K562 (cell line): Measurements from ENCODE around the gene CHRNB4. TPM values are rescaled to one million over a fixed set of nuclear protein-coding genes. Genes with fewer than 3 reads are reported as not detected.

Experiments used
- ATAC-seq: fragments of 200-7000 bp; cut with Tn5 transposase; 3 replicates; pipeline ENCODE4 v1.9.1; 2020; ENCODE audit warnings: moderate library complexity
- BruUV-seq: library from RNA; stranded (reverse); fragments of 400-500 nt; replicated peaks from 2 replicates; lab custom pipeline; 2021; lab: Mats Ljungman, UMichigan
- CTCF ChIA-PET: fragments of 300-600 bp; formaldehyde crosslinking; extraction: SDS; loops from one replicate; lab custom pipeline; 2021; ENCODE audit warnings: low intra/inter-chr PET ratio; lab: Yijun Ruan, JAX
- POLR2A ChIA-PET: fragments of 300-600, 350-650 bp; sonication (Branson Sonifier 250); formaldehyde crosslinking; extraction: SDS; loops from one replicate; lab custom pipeline; 2021; ENCODE audit warnings: antibody characterized with exemption, inconsistent platforms; lab: Yijun Ruan, JAX
- DNase-seq, 4 experiments: peaks; one replicate each; pipeline versions ENCODE4 v3.0.0 to v3.0.0-alpha.2; 2011 to 2018; ENCODE audit warnings: low spot score in 3 of 4, mixed read lengths in 3 of 4; ENCODE audit errors: extremely low read depth in 1 of 4
- FAIRE-seq: peaks from 2 replicates; lab custom pipeline; 2011; peaks lifted over from hg19 to GRCh38; lab: Jason Lieb, UNC
- H2AFZ ChIP-seq: 2 replicates; pipeline ENCODE4 v1.6.0; 2011; ENCODE audit warnings: low read depth, low read length, control low read depth, inconsistent platforms
- H3K27ac ChIP-seq: fragments of 200-600 bp; 3 replicates; pipeline ENCODE4 v1.8.0; 2011; ENCODE audit warnings: low read depth, mild to moderate bottlenecking, control low read depth, inconsistent platforms, low read length, moderate library complexity, mixed read lengths; ENCODE audit errors: extremely low read depth
- H3K27me3 ChIP-seq, 2 experiments: fragments of 300-600 bp in 1 of 2; 2 replicates in 1 of 2; 3 replicates in 1 of 2; pipeline versions ENCODE4 v1.6.0 to v1.8.0; 2011; ENCODE audit warnings: inconsistent platforms in 2 of 2, low read length in 2 of 2, mild to moderate bottlenecking in 1 of 2, mixed read lengths in 1 of 2, moderate library complexity in 1 of 2; ENCODE audit not compliant: control insufficient read depth in 2 of 2, insufficient read depth in 2 of 2
- H3K36me3 ChIP-seq: fragments of 300-600 bp; 3 replicates; pipeline ENCODE4 v1.8.0; 2011; ENCODE audit warnings: mild to moderate bottlenecking, low read length, inconsistent platforms; ENCODE audit not compliant: control insufficient read depth, insufficient read depth
- H3K4me1 ChIP-seq, 2 experiments: fragments of 200-600 bp in 1 of 2; replicated peaks in 1 of 2; 2 replicates in 1 of 2; 3 replicates in 1 of 2; pipeline versions ENCODE4 v1.5.1 to v1.8.0; 2011; ENCODE audit warnings: inconsistent platforms in 2 of 2, low read length in 2 of 2, mild to moderate bottlenecking in 1 of 2, mixed read lengths in 1 of 2, moderate library complexity in 1 of 2; ENCODE audit not compliant: control insufficient read depth in 2 of 2, insufficient read depth in 2 of 2
- H3K4me2 ChIP-seq: 2 replicates; pipeline ENCODE4 v1.6.1; 2011; ENCODE audit warnings: low read length, control low read depth, inconsistent platforms, mixed read lengths; ENCODE audit not compliant: insufficient read depth
- H3K4me3 ChIP-seq: fragments of 200-600 bp; sonication (generic), shearing (Covaris generic); 2 replicates; pipeline ENCODE4 v1.5.1; 2016; ENCODE audit warnings: control low read depth, inconsistent platforms
- H3K79me2 ChIP-seq: fragments of 200-600 bp; 3 replicates; pipeline ENCODE4 v1.8.0; 2011; ENCODE audit warnings: low read length, inconsistent platforms; ENCODE audit not compliant: control insufficient read depth, insufficient read depth
- H3K9ac ChIP-seq, 2 experiments: 2 replicates each; pipeline versions ENCODE4 v1.6.0 to v1.6.1; 2011; ENCODE audit warnings: low read depth in 2 of 2, low read length in 2 of 2, control low read depth in 1 of 2, inconsistent platforms in 1 of 2, mild to moderate bottlenecking in 1 of 2, mixed read lengths in 1 of 2; ENCODE audit not compliant: insufficient read depth in 1 of 2
- H3K9me1 ChIP-seq: one replicate; pipeline ENCODE4 v1.6.0; 2011; ENCODE audit warnings: inconsistent platforms, mild to moderate bottlenecking, low read length, moderate library complexity; ENCODE audit not compliant: control insufficient read depth, insufficient read depth
- H3K9me3 ChIP-seq: replicated peaks from 2 replicates; pipeline ENCODE4 v1.5.1; 2011; ENCODE audit warnings: low read depth, low read length, inconsistent platforms; ENCODE audit not compliant: control insufficient read depth, insufficient read depth
- H4K20me1 ChIP-seq: replicated peaks from 2 replicates; pipeline ENCODE4 v1.6.1; 2011; ENCODE audit warnings: low read length, inconsistent platforms, mixed read lengths; ENCODE audit not compliant: control insufficient read depth, insufficient read depth
- CBX1 ChIP-seq: sonication (generic); IDR thresholded peaks from 2 replicates; pipeline ENCODE4 v1.6.1; 2016; ENCODE audit warnings: antibody characterized with exemption, low read depth, mild to moderate bottlenecking
- HDAC8 ChIP-seq: fragments of 450-650 bp; IDR thresholded peaks from 2 replicates; pipeline ENCODE4 v1.6.1; 2016; ENCODE audit warnings: mild to moderate bottlenecking, missing genetic modification characterization, moderate library complexity, missing compliant biosample characterization
- HEY1 ChIP-seq: fragments of 250-450 bp; sonication (Bioruptor Pico); IDR thresholded peaks from 2 replicates; pipeline ENCODE4 v1.5.0; 2020; ENCODE audit warnings: mild to moderate bottlenecking, moderate library complexity, borderline replicate concordance
- POLR2AphosphoS5 ChIP-seq: IDR thresholded peaks from 2 replicates; pipeline ENCODE4 v1.6.1; 2011; ENCODE audit warnings: mild to moderate bottlenecking, low read depth, low read length, moderate library complexity; ENCODE audit not compliant: control insufficient read depth, insufficient read depth
- ZBTB8A ChIP-seq: fragments of 450-650 bp; IDR thresholded peaks from 2 replicates; pipeline ENCODE4 v1.6.1; 2018; ENCODE audit warnings: mild to moderate bottlenecking, moderate library complexity; ENCODE audit not compliant: partially characterized antibody
- ZNF77 ChIP-seq: fragments of 250-450 bp; sonication (Bioruptor Pico); IDR thresholded peaks from 2 replicates; pipeline ENCODE4 v1.5.0; 2020
- WGBS: fragments of 100-300 bp; shearing (Covaris generic); methylation state at CpG from one replicate; pipeline ENCODE4 v1.1.6; 2016; ENCODE audit warnings: low coverage, mixed read lengths; ENCODE audit not compliant: insufficient coverage; ENCODE audit errors: missing lambda C conversion rate; 5-methylcytosine and 5-hydroxymethylcytosine counted together
- in situ Hi-C: fragments of 300-500 bp; cut with MboI; formaldehyde crosslinking; loops from 4 replicates; pipeline ENCODE4 v1.15.0; 2018; ENCODE audit warnings: inconsistent platforms, mixed read lengths
- intact Hi-C: fragments of 100-400 bp; cut with micrococcal nuclease; formaldehyde crosslinking; loops from 2 replicates; pipeline ENCODE4 v1.14.2; 2022
- polyA plus RNA-seq, 8 experiments: library from polyadenylated mRNA; depleted of rRNA in 4 of 8; stranded (reverse) in 5 of 8; unstranded in 3 of 8; fragments of >200 nt; fragmentation: Nextera tagmentation in 2 of 8; fragmentation: Illumina TruSeq in 1 of 8; extraction: Ambion mirVana in 2 of 8; extraction: Trizol in 1 of 8; gene quantifications; 2 replicates each; pipeline versions ENCODE4 v1.2.1 to v1.2.3, GENCODE V29; 2011 to 2014; ENCODE audit warnings: inconsistent platforms in 1 of 8, missing spikeins in 1 of 8
- total RNA-seq, 7 experiments: library from RNA; depleted of rRNA in 6 of 7; stranded (reverse); fragments of >200 nt in 6 of 7; fragmentation: Illumina TruSeq in 2 of 7; extraction: Trizol in 2 of 7; gene quantifications; 2 replicates each; pipeline versions ENCODE4 v1.2.1 to v1.2.3, GENCODE V29; 2011 to 2021; ENCODE audit warnings: low replicate concordance in 1 of 7
- TF ChIP-seq, protein P1 (sequence below): sonication (generic); formaldehyde crosslinking; IDR thresholded peaks from 2 replicates; pipeline ENCODE4 v1.8.1; 2023; ENCODE audit warnings: mild to moderate bottlenecking, missing genetic modification reagents
- TF ChIP-seq, protein P2 (sequence below): fragments of 250-450 bp; sonication (Bioruptor Pico); IDR thresholded peaks from 2 replicates; pipeline ENCODE4 v1.5.0; 2021; ENCODE audit warnings: mild to moderate bottlenecking, borderline replicate concordance

The CHRNB4 gene
- total and polyA plus RNA-seq, 9 of the 15 experiments (the other 6 are each of a cell fraction or from before 2014, with no cell fraction given) = 0.08 to 0.18 TPM; not detected in 7

DNA sequence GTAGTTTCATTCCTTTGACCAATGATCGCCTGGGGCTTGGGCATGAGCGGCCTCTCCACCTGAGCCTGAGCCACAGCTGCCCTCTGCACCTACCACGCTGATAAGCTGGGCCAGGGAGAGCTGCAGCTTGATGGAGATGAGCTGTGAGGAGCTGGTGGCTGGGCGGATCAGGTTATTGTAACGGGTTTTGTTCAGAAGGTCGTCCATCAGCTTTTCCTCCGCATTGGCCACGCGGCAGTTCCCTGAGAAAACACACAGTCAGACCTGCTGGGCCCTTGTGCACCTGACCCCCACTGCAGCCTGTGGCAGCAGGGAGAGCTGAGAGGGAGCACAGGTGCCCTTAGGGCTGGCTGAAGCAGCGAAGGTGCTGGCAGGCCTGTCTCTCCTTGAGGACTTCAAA, 5.7 kb downstream of the CHRNB4 start (continued):
- TF ChIP-seq, protein P1, sequence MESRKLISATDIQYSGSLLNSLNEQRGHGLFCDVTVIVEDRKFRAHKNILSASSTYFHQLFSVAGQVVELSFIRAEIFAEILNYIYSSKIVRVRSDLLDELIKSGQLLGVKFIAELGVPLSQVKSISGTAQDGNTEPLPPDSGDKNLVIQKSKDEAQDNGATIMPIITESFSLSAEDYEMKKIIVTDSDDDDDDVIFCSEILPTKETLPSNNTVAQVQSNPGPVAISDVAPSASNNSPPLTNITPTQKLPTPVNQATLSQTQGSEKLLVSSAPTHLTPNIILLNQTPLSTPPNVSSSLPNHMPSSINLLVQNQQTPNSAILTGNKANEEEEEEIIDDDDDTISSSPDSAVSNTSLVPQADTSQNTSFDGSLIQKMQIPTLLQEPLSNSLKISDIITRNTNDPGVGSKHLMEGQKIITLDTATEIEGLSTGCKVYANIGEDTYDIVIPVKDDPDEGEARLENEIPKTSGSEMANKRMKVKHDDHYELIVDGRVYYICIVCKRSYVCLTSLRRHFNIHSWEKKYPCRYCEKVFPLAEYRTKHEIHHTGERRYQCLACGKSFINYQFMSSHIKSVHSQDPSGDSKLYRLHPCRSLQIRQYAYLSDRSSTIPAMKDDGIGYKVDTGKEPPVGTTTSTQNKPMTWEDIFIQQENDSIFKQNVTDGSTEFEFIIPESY = no peak

- POLR2A ChIA-PET = interaction anchor here (0.6 to 0.7 kb wide), 2 partner anchors 229 to 252 kb away, joined by 3 to 5 read pairs; no protein-coding TSS in a partner anchor
- H3K4me1 ChIP-seq = no peaks in the 10 kb centered on the region
- H3K4me2 ChIP-seq = no peak overlapping the region
- TF ChIP-seq, protein P2, sequence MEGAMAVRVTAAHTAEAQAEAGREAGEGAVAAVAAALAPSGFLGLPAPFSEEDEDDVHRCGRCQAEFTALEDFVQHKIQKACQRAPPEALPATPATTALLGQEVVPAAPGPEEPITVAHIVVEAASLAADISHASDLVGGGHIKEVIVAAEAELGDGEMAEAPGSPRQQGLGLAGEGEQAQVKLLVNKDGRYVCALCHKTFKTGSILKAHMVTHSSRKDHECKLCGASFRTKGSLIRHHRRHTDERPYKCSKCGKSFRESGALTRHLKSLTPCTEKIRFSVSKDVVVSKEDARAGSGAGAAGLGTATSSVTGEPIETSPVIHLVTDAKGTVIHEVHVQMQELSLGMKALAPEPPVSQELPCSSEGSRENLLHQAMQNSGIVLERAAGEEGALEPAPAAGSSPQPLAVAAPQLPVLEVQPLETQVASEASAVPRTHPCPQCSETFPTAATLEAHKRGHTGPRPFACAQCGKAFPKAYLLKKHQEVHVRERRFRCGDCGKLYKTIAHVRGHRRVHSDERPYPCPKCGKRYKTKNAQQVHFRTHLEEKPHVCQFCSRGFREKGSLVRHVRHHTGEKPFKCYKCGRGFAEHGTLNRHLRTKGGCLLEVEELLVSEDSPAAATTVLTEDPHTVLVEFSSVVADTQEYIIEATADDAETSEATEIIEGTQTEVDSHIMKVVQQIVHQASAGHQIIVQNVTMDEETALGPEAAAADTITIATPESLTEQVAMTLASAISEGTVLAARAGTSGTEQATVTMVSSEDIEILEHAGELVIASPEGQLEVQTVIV (CRISPR knock-in tag) = no peak
- TF ChIP-seq ZBTB8A (no peak), ZNF77 (no peak), POLR2AphosphoS5 (no peak), HDAC8 (tag) (no peak), CBX1 (no peak), HEY1 (CRISPR knock-in tag) (no peak)
- no peak for ATAC-seq
- H3K9ac ChIP-seq = no peak overlapping the region
- no peaks in the 10 kb centered on the region for H3K36me3 ChIP-seq
- BruUV-seq = no TSS peak
- WGBS = under 1% methylated on average over 12 of the region's 12 CpGs
- in situ Hi-C loops (no loop called here), intact Hi-C loops (loop anchor here (5.0 kb wide), 1 partner anchor 118 kb away; no protein-coding TSS in a partner anchor)
- no peaks in the 10 kb centered on the region for H3K9me3 ChIP-seq
- FAIRE-seq = no peak
- peaks cover 15 to 34% of the 10 kb centered on the region in 2 experiments; a peak in 4 of 5 replicates for H3K27me3 ChIP-seq
- CTCF ChIA-PET = no interaction called here
- H2AFZ ChIP-seq = no peak overlapping the region
- no peaks in the 10 kb centered on the region for H3K9me1 ChIP-seq
- 0 out of 2 replicates have a peak, but pooled peaks cover 3% of the 10 kb centered on the region for H4K20me1 ChIP-seq
- DNase-seq = no peak
- no peaks in the 10 kb centered on the region for H3K79me2 ChIP-seq
- H3K27ac ChIP-seq = no peak overlapping the region
- no peak overlapping the region for H3K4me3 ChIP-seq
These were observed 6.5 kb downstream of the CHRNB4 start for GRCh38 chr15:78634210-78635145.
